ENCODE data around the gene GEMIN8.

GEMIN8 gene, protein sequence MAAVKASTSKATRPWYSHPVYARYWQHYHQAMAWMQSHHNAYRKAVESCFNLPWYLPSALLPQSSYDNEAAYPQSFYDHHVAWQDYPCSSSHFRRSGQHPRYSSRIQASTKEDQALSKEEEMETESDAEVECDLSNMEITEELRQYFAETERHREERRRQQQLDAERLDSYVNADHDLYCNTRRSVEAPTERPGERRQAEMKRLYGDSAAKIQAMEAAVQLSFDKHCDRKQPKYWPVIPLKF

DNA sequence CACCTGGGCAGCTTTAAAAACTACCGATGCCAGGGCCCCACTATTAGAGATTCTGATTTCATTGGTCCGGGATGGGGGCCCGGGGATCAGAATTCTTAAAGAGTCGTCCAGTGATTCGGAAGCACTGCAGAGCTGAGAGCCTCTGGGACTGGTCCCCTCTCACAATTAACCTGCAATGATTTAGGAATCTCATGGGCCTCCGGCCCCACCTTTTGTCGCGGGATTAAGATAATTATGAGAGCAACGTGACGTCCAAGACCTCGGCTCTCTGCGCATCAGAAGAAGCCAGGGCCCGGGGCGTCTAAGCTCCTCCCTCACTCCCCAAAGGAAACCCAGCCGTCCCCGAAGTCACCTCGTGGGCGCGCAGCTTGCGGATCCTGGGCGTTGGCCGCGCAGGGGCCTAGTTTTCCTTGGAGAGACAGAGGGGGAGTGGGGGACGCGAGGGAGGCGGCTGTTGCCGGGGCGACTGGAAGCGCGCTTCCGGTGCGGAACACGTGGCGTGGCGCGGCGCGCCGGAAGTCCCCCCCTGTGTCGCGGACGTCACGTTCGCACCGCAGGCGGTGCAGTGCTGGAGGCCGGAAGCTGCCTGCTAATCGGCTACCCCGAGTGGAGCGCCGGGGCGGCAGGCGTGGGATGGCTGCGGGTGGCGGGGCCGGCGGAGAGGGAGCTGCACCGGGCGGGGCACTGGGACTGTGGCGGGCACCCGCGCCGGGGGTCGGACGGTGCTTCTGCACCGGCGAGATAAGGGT, at the start of gene GEMIN8:
Gene GEMIN8 (minus strand): TSS at position 468 of the 749 bp plus-strand sequence. CDS start 8,414 bp downstream, outside the sequence.
- Histone ChIP-seq H3K36me3 (ENCODE audit: insufficient read depth, low read length) (no peaks in the 10 kb centered on the region), H3K4me1 (ENCODE audit: insufficient read depth, low read length) (peaks cover 24% of the 10 kb centered on the region), H3K4me3 (ENCODE audit: low read length) (peak within 1 kb of the TSS; percentile 57), H3K9me3 (ENCODE audit: low read length) (no peaks in the 10 kb centered on the region), H2AFZ (ENCODE audit: low read depth, low read length) (no peak within 1 kb of the TSS), H3K27me3 (ENCODE audit: insufficient read depth, low read length) (no peaks in the 10 kb centered on the region)

DNA sequence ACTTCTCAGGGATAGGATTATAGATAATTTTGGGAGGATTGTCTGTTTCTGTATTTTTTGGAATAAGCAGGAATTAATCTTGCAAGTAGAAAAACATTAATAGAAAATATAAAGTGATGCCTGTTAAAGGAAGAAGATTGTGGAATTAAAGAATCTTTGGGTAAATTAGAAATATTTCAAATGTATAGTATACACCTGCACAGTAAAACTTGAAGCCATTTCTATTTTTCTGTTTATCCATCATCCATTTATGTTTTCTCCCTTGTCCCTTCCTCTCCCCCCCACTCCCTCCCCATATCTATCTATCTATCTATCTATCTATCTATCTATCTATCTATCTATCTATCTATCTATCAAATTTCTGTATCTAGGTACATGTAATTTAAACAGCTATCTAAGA, 46.9 kb upstream of the GEMIN8 start:
- Histone ChIP-seq H3K4me3 (ENCODE audit: low read length) (no peak overlapping the region), H3K27me3 (ENCODE audit: insufficient read depth, low read length) (peaks cover 6% of the 10 kb centered on the region), H2AFZ (ENCODE audit: low read depth, low read length) (no peak overlapping the region), H3K4me1 (ENCODE audit: insufficient read depth, low read length) (no peaks in the 10 kb centered on the region), H3K36me3 (ENCODE audit: insufficient read depth, low read length) (no peaks in the 10 kb centered on the region), H3K9me3 (ENCODE audit: low read length) (no peaks in the 10 kb centered on the region)

DNA sequence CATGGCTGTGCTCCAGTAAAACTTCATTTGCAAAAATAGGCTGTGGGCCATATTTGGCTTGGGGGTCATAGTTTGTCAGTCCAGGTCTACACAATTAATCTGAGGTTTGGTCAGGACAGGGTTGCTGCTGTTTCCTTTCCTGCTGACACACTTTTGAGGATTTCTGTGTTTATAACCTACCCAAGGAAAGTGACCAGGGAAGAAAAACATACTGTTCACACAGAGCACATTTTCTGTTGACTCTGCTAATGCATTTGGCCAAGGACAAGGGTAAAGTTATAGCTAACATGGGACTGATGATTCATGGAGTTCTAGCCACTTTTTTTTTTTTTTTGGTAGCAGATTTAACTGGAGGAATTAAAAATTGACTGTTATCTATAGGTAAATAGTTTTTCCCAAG, 43.9 kb upstream of the GEMIN8 start:
- Histone ChIP-seq H3K36me3 (ENCODE audit: insufficient read depth, low read length) (no peaks in the 10 kb centered on the region), H3K4me1 (ENCODE audit: insufficient read depth, low read length) (no peaks in the 10 kb centered on the region), H2AFZ (ENCODE audit: low read depth, low read length) (no peak overlapping the region), H3K27me3 (ENCODE audit: insufficient read depth, low read length) (peaks cover 2% of the 10 kb centered on the region), H3K4me3 (ENCODE audit: low read length) (no peak overlapping the region), H3K9me3 (ENCODE audit: low read length) (no peaks in the 10 kb centered on the region)

DNA sequence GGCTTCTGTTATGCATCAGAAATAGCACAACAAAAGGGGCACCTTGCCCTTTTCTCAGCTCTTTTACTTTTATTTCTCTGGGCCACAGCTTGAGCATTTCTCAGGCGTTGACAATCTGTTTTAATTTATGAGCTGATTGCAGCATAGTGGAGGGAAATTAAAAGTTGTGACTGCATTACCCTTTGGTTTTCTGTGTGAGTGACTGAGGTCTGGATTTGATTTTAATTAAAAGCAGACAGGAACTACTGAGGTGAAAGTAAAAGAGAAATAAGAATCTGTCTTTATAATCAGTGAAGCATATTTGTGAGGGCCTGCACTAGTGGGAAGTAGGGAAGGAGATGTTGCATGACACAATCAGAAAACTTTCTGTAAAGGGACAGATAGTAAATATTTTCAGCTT, 43.4 kb upstream of the GEMIN8 start:
- H3K4me3 ChIP-seq (ENCODE audit: low read length): no peak overlapping the region
- H3K36me3 ChIP-seq (ENCODE audit: insufficient read depth, low read length): no peaks in the 10 kb centered on the region
- no peak overlapping the region for H2AFZ ChIP-seq (ENCODE audit: low read depth, low read length)
- peaks cover 2% of the 10 kb centered on the region for H3K27me3 ChIP-seq (ENCODE audit: insufficient read depth, low read length)
- no peaks in the 10 kb centered on the region for H3K4me1 ChIP-seq (ENCODE audit: insufficient read depth, low read length)
- no peaks in the 10 kb centered on the region for H3K9me3 ChIP-seq (ENCODE audit: low read length)

DNA sequence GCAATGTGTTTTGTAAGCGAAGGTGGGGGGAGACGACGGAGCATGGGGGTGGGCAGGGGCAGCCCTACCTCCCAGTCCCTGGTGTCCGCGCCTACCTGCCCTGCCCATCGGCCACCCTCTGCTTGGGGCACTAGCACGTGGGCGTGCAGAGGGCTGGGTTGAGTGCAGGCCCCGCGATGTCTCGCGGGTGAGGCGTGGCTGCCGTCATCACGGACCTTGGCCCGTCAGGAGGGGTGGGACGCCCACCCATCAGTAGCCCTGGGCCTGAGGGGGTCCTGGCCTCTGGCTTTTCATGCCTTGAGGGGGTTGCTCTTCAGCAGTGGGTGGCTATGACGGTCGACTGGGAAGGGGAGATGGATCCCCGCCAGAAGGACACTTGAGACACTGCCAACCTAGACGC, 36.1 kb upstream of the GEMIN8 start:
- Histone ChIP-seq H3K36me3 (ENCODE audit: insufficient read depth, low read length) (no peaks in the 10 kb centered on the region), H2AFZ (ENCODE audit: low read depth, low read length) (no peak overlapping the region), H3K4me1 (ENCODE audit: insufficient read depth, low read length) (no peaks in the 10 kb centered on the region), H3K4me3 (ENCODE audit: low read length) (no peak overlapping the region), H3K9me3 (ENCODE audit: low read length) (no peaks in the 10 kb centered on the region), H3K27me3 (ENCODE audit: insufficient read depth, low read length) (no peaks in the 10 kb centered on the region)

DNA sequence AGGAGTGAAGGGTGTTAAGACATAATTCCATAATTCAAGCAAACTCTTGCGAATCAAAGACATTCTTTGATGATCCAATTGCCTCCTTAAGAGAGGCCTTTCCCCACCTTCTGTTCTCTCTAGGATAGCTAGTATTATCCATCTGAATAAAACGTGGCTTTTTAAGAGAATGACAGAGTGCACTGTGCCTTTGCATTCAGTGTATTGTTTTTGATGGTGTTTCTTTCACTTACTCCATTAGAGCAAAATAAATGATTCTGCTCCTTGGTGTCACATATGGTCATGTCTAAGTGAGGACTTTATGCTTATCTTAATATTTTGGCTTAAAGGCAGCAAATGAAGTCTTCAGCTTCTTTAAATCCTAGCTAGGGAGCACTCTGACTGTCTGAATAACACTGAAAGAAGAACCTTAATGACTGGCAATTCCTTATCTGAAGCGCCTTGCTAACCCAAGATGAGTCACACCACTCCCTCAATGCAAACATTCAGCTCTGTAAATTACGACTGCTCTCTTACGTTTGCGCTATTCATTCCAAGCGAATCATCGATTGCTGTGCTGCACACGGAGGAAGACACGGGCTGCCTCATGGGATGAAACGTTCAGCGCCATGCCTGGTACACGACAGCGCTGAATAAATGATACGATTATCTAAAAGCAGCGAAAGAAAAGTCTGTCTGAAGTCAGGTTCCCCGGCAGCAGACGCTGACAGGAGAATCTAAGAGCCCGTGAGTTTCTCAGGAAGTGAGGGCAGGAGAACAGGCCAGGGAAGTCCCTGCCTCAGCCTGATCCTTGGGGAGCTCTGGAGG, 35.1 kb upstream of the GEMIN8 start:
- no peaks in the 10 kb centered on the region for H3K4me1 ChIP-seq (ENCODE audit: insufficient read depth, low read length)
- no peaks in the 10 kb centered on the region for H3K9me3 ChIP-seq (ENCODE audit: low read length)
- no peaks in the 10 kb centered on the region for H3K36me3 ChIP-seq (ENCODE audit: insufficient read depth, low read length)
- no peak overlapping the region for H3K4me3 ChIP-seq (ENCODE audit: low read length)
- H2AFZ ChIP-seq (ENCODE audit: low read depth, low read length): no peak overlapping the region
- no peaks in the 10 kb centered on the region for H3K27me3 ChIP-seq (ENCODE audit: insufficient read depth, low read length)

DNA sequence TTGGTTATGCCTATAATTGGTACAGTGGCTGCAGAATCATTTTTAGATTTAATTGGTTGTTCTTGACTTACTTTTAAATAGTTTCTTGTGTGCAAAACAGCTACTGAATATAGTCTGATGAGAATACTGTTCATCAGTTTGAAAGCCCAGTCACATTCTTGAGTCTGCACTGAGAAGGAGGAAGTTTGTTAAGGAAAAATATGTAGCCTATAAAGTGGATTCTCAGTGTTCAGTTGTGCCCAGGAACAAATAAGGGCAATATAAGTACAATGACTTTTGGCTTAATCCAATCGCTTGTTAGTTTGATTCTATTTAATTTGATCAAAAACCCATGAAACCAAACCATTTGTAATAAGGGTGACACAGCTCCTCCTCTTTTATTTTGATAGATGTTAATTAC, 32.8 kb upstream of the GEMIN8 start:
- H2AFZ ChIP-seq (ENCODE audit: low read depth, low read length): no peak overlapping the region
- no peaks in the 10 kb centered on the region for H3K9me3 ChIP-seq (ENCODE audit: low read length)
- H3K27me3 ChIP-seq (ENCODE audit: insufficient read depth, low read length): no peaks in the 10 kb centered on the region
- H3K4me1 ChIP-seq (ENCODE audit: insufficient read depth, low read length): no peaks in the 10 kb centered on the region
- no peak overlapping the region for H3K4me3 ChIP-seq (ENCODE audit: low read length)
- H3K36me3 ChIP-seq (ENCODE audit: insufficient read depth, low read length): no peaks in the 10 kb centered on the region

DNA sequence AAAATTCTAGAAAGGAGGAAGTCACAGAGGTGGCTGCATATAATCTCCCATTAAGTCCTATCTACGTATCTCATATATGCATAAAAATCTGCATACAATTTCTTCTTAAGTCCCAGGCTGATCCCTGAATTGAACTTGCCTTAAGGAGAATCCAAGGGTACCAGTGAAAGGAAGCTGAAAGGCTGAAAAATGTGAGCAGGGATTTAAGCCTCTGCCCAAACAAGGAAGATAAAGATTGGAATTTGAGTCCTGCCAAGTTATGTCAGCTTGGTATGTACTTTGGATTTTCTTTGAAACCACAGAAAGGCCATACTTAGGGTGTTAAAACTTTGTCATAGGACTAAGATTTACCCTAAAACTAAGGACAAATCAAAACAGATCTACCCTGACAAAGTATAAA, 26.5 kb upstream of the GEMIN8 start:
- no peaks in the 10 kb centered on the region for H3K27me3 ChIP-seq (ENCODE audit: insufficient read depth, low read length)
- H3K9me3 ChIP-seq (ENCODE audit: low read length): no peaks in the 10 kb centered on the region
- H3K4me3 ChIP-seq (ENCODE audit: low read length): no peak overlapping the region
- H3K4me1 ChIP-seq (ENCODE audit: insufficient read depth, low read length): no peaks in the 10 kb centered on the region
- H2AFZ ChIP-seq (ENCODE audit: low read depth, low read length): no peak overlapping the region
- no peaks in the 10 kb centered on the region for H3K36me3 ChIP-seq (ENCODE audit: insufficient read depth, low read length)

DNA sequence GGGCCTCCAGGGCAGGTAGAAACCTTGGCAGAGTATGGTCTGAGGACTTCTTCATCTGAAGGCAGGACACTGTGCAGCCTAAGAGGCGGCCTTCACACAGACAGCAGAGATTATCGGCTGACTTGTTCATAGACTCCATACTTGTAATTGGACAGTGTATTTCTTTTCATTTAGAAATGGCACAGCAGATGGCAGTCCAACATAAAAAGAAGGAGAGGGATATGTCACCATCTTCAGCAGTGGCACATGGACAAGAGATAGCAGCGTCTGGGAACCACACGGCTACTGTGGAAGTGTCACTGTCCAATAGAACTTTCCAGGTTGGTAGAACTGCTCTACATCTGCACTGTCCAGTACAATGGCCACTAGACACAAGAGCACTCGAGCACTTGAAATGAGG, 21.7 kb upstream of the GEMIN8 start:
- H3K36me3 ChIP-seq (ENCODE audit: insufficient read depth, low read length): no peaks in the 10 kb centered on the region
- H3K9me3 ChIP-seq (ENCODE audit: low read length): no peaks in the 10 kb centered on the region
- H2AFZ ChIP-seq (ENCODE audit: low read depth, low read length): no peak overlapping the region
- H3K4me3 ChIP-seq (ENCODE audit: low read length): no peak overlapping the region
- H3K4me1 ChIP-seq (ENCODE audit: insufficient read depth, low read length): no peaks in the 10 kb centered on the region
- no peaks in the 10 kb centered on the region for H3K27me3 ChIP-seq (ENCODE audit: insufficient read depth, low read length)

DNA sequence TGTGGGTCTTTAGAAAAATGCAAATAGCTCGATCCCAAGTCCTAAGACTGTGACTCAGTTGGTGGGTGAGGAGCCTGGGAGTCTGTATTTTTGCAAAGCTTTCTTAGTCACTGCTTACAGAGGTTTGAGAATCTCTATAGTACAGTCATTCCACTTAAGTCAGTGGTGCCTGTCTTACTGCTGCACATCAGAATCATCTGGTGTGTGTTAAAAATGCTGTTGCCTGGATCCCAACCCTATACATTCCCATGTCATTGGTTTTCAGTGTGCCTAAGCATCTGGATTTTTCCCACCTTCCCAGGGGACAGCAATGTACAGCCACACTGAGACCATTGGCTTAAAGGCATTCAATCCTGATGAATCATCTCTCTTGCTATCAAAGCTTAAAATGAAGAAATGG, 21.0 kb upstream of the GEMIN8 start:
- no peak overlapping the region for H2AFZ ChIP-seq (ENCODE audit: low read depth, low read length)
- H3K27me3 ChIP-seq (ENCODE audit: insufficient read depth, low read length): no peaks in the 10 kb centered on the region
- H3K36me3 ChIP-seq (ENCODE audit: insufficient read depth, low read length): no peaks in the 10 kb centered on the region
- no peaks in the 10 kb centered on the region for H3K9me3 ChIP-seq (ENCODE audit: low read length)
- H3K4me3 ChIP-seq (ENCODE audit: low read length): no peak overlapping the region
- H3K4me1 ChIP-seq (ENCODE audit: insufficient read depth, low read length): no peaks in the 10 kb centered on the region

DNA sequence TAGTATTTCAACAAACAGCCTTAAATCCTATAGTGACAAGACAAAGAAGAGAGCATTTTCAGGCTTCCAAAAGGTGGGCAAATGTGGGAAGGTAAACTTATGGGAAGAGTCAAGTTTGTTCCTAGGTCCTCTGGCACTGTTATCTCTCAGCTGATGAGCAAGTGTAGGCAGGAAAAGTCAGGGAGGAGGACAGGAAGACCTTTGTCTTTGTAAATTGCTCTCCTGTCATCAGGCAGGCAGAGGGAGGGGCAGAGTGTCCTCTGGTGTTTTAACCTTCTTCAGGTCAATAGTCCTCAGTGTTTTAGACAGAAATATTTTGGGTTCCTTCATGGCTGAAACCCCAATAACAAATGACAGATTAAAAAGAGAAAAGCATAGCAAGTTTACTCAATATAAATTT, 13.5 kb upstream of the GEMIN8 start:
- no peaks in the 10 kb centered on the region for H3K36me3 ChIP-seq (ENCODE audit: insufficient read depth, low read length)
- no peaks in the 10 kb centered on the region for H3K9me3 ChIP-seq (ENCODE audit: low read length)
- no peak overlapping the region for H3K4me3 ChIP-seq (ENCODE audit: low read length)
- no peak overlapping the region for H2AFZ ChIP-seq (ENCODE audit: low read depth, low read length)
- no peaks in the 10 kb centered on the region for H3K4me1 ChIP-seq (ENCODE audit: insufficient read depth, low read length)
- H3K27me3 ChIP-seq (ENCODE audit: insufficient read depth, low read length): peaks cover 4% of the 10 kb centered on the region

DNA sequence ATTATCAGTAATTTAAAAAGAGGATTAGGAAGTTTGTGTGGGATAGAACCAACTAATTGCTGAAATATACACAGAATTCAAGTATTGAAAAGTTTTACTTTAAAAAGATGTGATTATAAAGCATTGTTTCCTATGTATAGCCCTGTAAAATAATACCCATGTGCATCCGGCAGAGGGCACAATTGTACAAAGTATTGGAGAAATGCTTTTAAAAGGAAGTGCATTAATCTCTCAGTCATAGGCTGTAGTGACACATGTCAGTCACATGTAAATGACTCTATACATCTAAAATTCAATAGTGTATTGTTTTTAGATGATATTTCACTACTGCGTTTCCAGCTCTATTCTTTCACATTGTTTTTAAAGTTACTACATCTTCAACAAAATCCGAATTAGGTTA, 9.7 kb upstream of the GEMIN8 start:
- no peak overlapping the region for H3K4me3 ChIP-seq (ENCODE audit: low read length)
- no peak overlapping the region for H2AFZ ChIP-seq (ENCODE audit: low read depth, low read length)
- no peaks in the 10 kb centered on the region for H3K4me1 ChIP-seq (ENCODE audit: insufficient read depth, low read length)
- H3K36me3 ChIP-seq (ENCODE audit: insufficient read depth, low read length): no peaks in the 10 kb centered on the region
- peaks cover 4% of the 10 kb centered on the region for H3K27me3 ChIP-seq (ENCODE audit: insufficient read depth, low read length)
- H3K9me3 ChIP-seq (ENCODE audit: low read length): no peaks in the 10 kb centered on the region

DNA sequence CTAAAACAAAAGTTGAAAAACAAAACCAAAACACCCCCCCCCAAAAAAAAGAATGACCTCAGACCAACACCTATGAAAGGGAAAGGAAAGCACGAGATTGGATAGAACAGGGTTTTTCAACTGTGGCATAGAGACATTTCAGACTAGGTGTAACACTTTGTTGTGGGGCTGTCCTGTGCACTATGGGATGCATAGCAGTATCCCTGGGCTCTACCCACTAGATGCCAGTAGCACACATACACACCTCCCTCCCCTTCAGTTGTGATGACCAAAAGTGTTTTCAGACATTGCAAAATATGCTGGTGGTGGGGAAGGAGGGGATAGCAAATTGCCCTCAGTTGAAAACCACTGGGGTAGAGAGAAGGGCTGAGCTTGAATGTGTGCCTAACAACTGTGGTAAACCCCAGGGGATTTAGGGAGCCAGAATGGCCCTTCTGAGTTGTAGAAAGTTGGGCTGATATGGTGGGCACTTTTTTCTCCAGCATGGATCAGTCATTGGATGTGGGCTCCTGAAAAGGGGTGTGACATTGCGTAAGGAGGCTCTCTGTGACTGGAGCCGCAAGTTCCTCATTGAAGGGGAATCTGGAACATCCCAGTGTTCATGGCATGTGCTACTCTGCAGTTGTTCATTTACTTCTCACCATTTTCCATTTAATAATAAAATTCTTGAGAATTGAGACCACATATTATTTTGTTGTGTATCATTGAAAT, 8.8 kb upstream of the GEMIN8 start:
- no peaks in the 10 kb centered on the region for H3K9me3 ChIP-seq (ENCODE audit: low read length)
- no peaks in the 10 kb centered on the region for H3K36me3 ChIP-seq (ENCODE audit: insufficient read depth, low read length)
- H3K4me1 ChIP-seq (ENCODE audit: insufficient read depth, low read length): no peaks in the 10 kb centered on the region
- H3K27me3 ChIP-seq (ENCODE audit: insufficient read depth, low read length): peaks cover 4% of the 10 kb centered on the region
- H3K4me3 ChIP-seq (ENCODE audit: low read length): no peak overlapping the region
- H2AFZ ChIP-seq (ENCODE audit: low read depth, low read length): no peak overlapping the region

Data from neuron (in vitro differentiated cells).